ENCODE data around the gene CEBPB.

GRCh38 chr20:50217207-50217949 lies 26.7 kb downstream of the CEBPB start:
- TF ChIP-seq CTCF (IDR thresholded peaks at IDR 0.05; ENCODE audit: insufficient read depth, low read depth, low read length) (no peak), EZH2 (IDR thresholded peaks at IDR 0.05; ENCODE audit: insufficient read depth, low read length) (no peak)

Measured in astrocyte (in vitro differentiated cells and primary cell).